Measurements from ENCODE around the gene DTNBP1. TPM values are rescaled to one million over a fixed set of nuclear protein-coding genes. Genes with fewer than 3 reads are reported as not detected.

Gene DTNBP1
- total RNA-seq, 1 donor from 2014 or later, result 15.1 TPM

DNA sequence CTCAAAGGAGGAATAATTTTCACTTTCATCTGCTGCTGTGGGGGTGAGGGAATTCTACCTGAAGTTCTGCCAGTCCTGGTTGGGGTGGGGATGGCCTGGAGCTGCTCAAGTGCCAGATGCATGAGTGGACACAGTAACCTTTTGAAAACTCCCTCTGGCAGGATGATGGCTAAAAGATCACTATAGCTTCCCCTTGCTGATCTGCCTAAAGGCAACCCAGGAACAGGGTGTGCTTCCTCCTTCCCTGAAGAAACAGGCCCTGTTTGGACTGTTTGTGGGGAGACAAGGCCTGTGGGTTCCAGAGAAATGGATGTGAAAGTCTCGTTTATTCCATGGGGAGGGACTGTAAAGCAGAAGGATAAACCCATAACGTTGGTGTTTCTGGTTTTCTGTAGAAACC, 176.9 kb downstream of the DTNBP1 start:
- Mint-ChIP-seq H3K4me3 (no peak overlapping the region), H3K9me3 (no peaks in the 10 kb centered on the region), H3K4me1 (peaks cover 40% of the 10 kb centered on the region), H3K27me3 (no peaks in the 10 kb centered on the region), H3K27ac (peak overlapping the region; percentile 39), H3K36me3 (ENCODE audit: low read depth) (peaks cover 30% of the 10 kb centered on the region)
- intact Hi-C loops (cut with micrococcal nuclease), result no loop called here
- no peak for DNase-seq

DNA sequence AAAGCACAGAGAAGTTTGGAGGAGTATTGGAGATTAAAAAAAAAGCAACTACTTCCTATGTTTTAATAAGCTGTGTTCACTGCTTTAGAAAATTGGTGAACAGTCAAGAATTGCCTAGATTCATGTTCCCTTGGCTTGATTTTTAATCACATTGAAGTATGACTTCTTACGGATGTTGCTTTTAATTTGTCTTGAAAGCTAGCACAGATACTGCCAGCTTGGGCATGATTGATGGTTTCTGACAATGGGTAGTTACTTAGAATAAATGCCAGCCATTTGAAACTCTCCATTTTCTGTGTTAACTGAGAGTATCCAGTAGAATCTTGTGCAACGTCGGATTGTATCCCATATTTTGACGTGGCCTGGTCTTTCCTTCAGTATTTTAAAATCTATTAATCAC, 178.0 kb downstream of the DTNBP1 start:
- Mint-ChIP-seq H3K4me3 (no peak overlapping the region), H3K27ac (no peak overlapping the region), H3K4me1 (peaks cover 40% of the 10 kb centered on the region), H3K36me3 (ENCODE audit: low read depth) (peaks cover 26% of the 10 kb centered on the region), H3K9me3 (no peaks in the 10 kb centered on the region), H3K27me3 (no peaks in the 10 kb centered on the region)
- intact Hi-C loops (cut with micrococcal nuclease), result no loop called here
- DNase-seq, result no peak

GRCh38 chr6:15484140-15484539, 178.7 kb downstream of the DTNBP1 start:
- DNase-seq, result no peak
- Mint-ChIP-seq H3K4me1 (peaks cover 37% of the 10 kb centered on the region), H3K27ac (peak overlapping the region; percentile 29), H3K9me3 (no peaks in the 10 kb centered on the region), H3K27me3 (no peaks in the 10 kb centered on the region), H3K4me3 (no peak overlapping the region), H3K36me3 (ENCODE audit: low read depth) (peaks cover 21% of the 10 kb centered on the region)
- intact Hi-C loops (cut with micrococcal nuclease), result no loop called here

DNA sequence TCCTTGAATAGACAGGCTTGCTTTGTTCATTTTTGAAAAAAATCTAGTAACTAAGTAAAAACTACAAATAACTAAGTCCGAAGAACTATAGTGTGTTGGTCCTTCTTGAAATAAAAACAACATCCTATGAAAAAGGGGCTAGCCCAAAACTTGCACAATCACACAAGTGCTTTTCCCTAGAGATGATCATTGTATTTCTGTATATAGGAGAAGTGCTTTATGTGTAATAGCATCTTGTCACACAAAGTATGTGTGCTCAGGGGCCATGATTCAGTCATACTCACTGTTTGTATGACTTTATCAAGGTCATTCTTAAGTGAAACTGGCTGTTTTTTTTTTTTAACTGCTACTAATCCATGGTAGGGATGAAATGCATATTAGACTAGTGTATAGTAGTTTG, 179.8 kb downstream of the DTNBP1 start:
- no peaks in the 10 kb centered on the region for H3K9me3 Mint-ChIP-seq
- peaks cover 15% of the 10 kb centered on the region for H3K36me3 Mint-ChIP-seq (ENCODE audit: low read depth)
- no peak overlapping the region for H3K4me3 Mint-ChIP-seq
- intact Hi-C loops (cut with micrococcal nuclease), result no loop called here
- no peak for DNase-seq
- H3K27ac Mint-ChIP-seq, result no peak overlapping the region
- H3K27me3 Mint-ChIP-seq, result no peaks in the 10 kb centered on the region
- peaks cover 36% of the 10 kb centered on the region for H3K4me1 Mint-ChIP-seq

- H3K9me3 Mint-ChIP-seq, result no peaks in the 10 kb centered on the region
- H3K27me3 Mint-ChIP-seq, result no peaks in the 10 kb centered on the region
- peaks cover 42% of the 10 kb centered on the region for H3K4me1 Mint-ChIP-seq
- DNase-seq, result no peak
- intact Hi-C loops (cut with micrococcal nuclease), result no loop called here
- H3K27ac Mint-ChIP-seq, result no peak overlapping the region
- peaks cover 12% of the 10 kb centered on the region for H3K36me3 Mint-ChIP-seq (ENCODE audit: low read depth)
- no peak overlapping the region for H3K4me3 Mint-ChIP-seq
Observed at GRCh38 chr6:15481390-15482291, 181.2 kb downstream of the DTNBP1 start.

DNA sequence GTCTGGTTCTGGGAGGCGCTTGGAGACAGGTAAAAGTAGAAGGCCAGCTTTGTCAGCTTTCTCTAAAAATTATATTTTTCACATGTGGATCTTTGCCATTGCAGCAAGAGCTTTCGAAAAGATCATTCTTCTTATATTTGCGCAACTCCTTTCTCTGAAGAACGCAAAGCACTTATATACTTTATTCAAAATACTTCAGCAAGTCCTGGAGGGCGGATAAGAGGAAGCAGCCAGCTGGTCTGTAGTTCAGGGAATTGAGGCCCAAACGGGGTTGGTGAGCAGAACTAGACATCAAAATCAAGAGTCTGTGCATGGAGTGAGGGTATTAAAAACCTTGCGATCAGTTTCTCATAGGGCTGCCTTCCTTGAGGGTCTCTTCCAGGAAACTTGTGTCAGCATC, 182.3 kb downstream of the DTNBP1 start:
- Mint-ChIP-seq H3K9me3 (no peaks in the 10 kb centered on the region), H3K4me3 (no peak overlapping the region), H3K27ac (no peak overlapping the region), H3K27me3 (no peaks in the 10 kb centered on the region), H3K36me3 (ENCODE audit: low read depth) (peaks cover 14% of the 10 kb centered on the region), H3K4me1 (peaks cover 40% of the 10 kb centered on the region)
- intact Hi-C loops (cut with micrococcal nuclease), result no loop called here
- DNase-seq, result no peak

DNA sequence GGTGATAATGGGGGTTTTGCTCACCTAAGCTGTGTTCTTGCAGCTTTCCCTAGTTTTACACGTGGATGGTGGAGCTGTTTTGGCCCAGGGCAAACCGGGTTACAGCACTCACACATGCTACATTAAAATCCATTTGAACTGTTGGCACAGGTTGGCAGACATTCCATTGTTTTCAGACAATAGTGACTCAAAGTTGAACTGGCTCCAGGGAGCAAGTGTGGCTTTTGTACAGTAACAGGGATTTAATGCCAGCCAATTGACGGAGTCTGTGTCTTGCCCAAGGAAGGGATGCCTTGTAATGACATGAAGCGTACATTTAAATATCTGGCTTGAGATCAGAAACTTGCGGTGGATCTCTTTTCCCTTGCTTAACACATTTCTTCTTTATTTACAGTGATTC, 183.1 kb downstream of the DTNBP1 start:
- Mint-ChIP-seq H3K4me3 (no peak overlapping the region), H3K4me1 (peaks cover 36% of the 10 kb centered on the region), H3K36me3 (ENCODE audit: low read depth) (peaks cover 19% of the 10 kb centered on the region), H3K9me3 (no peaks in the 10 kb centered on the region), H3K27ac (no peak overlapping the region), H3K27me3 (no peaks in the 10 kb centered on the region)
- intact Hi-C loops (cut with micrococcal nuclease), result no loop called here
- DNase-seq, result no peak

DNA sequence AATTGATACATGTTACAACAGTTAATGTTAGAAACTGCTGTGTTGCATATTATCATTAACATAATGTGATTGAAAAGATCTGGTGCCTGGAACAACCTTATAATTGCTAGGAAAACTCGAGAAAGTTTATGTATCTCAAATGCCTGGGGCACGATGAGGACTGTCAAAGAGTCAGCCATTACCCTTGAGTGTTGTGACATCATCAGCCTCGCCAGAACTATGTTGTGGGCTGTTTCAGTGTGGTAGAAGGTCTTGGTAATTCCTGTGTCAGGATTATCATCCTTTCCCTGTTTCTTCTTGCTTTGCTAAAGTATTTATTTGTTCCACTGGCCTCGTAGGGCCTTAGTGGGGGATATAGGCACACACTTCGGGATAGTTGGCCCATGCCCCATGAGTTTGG, 185.1 kb downstream of the DTNBP1 start:
- Mint-ChIP-seq H3K36me3 (ENCODE audit: low read depth) (peaks cover 36% of the 10 kb centered on the region), H3K9me3 (no peaks in the 10 kb centered on the region), H3K27me3 (no peaks in the 10 kb centered on the region), H3K4me3 (no peak overlapping the region), H3K27ac (no peak overlapping the region), H3K4me1 (peaks cover 34% of the 10 kb centered on the region)
- intact Hi-C loops (cut with micrococcal nuclease), result no loop called here
- DNase-seq, result no peak

GRCh38 chr6:15476631-15477380, 186.0 kb downstream of the DTNBP1 start:
- intact Hi-C loops (cut with micrococcal nuclease), result no loop called here
- peak overlapping the region; percentile 35 for H3K27ac Mint-ChIP-seq
- H3K27me3 Mint-ChIP-seq, result no peaks in the 10 kb centered on the region
- no peak overlapping the region for H3K4me3 Mint-ChIP-seq
- H3K36me3 Mint-ChIP-seq (ENCODE audit: low read depth), result peaks cover 44% of the 10 kb centered on the region
- DNase-seq, result no peak
- H3K9me3 Mint-ChIP-seq, result no peaks in the 10 kb centered on the region
- H3K4me1 Mint-ChIP-seq, result peaks cover 39% of the 10 kb centered on the region

DNA sequence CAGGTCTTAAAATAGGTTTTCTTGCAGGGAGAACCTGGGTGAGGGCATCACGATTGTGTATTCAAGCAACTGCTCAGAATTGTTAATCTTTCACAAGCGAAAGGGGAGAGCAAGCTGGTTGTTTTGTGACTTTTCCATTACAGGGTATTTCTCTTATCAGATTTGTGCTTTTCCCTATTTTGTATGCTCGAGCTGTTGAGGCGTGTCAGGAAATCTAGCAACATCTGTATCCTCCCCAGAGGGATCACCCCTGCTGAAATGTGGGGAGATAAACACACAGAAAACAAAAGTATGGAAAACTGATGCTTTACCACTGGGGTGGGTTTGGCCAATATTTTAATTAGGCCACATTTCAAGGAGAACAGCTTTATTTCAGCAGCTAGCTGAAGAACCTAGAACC, 187.0 kb downstream of the DTNBP1 start:
- Mint-ChIP-seq H3K9me3 (no peaks in the 10 kb centered on the region), H3K27ac (no peak overlapping the region), H3K27me3 (no peaks in the 10 kb centered on the region), H3K4me1 (peaks cover 29% of the 10 kb centered on the region), H3K36me3 (ENCODE audit: low read depth) (peaks cover 40% of the 10 kb centered on the region), H3K4me3 (no peak overlapping the region)
- no peak for DNase-seq
- intact Hi-C loops (cut with micrococcal nuclease), result no loop called here

DNA sequence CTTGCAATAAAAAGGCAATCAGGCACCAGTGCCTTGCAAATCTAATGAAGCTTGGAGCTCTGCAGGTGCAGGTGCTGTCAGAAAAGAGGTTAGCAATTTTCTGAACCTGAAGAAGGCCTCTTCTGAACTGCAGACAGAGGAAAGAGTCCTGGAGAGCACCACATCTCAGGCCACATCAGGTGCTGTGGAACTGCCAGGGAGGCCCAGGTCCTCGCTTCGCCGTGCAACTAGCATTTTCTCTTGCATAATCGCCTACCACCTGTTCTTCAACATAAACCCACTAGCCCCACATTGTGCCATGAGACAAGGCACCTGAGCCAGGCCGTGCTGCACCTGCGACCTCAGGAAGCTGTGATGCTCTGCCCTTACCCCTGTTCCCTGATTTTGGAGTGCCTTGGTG, 187.6 kb downstream of the DTNBP1 start:
- Mint-ChIP-seq H3K4me1 (peaks cover 26% of the 10 kb centered on the region), H3K27me3 (no peaks in the 10 kb centered on the region), H3K27ac (no peak overlapping the region), H3K36me3 (ENCODE audit: low read depth) (peaks cover 40% of the 10 kb centered on the region), H3K9me3 (no peaks in the 10 kb centered on the region), H3K4me3 (no peak overlapping the region)
- no peak for DNase-seq
- intact Hi-C loops (cut with micrococcal nuclease), result no loop called here

- Mint-ChIP-seq H3K9me3 (no peaks in the 10 kb centered on the region), H3K27me3 (no peaks in the 10 kb centered on the region), H3K4me1 (peaks cover 20% of the 10 kb centered on the region), H3K36me3 (ENCODE audit: low read depth) (peaks cover 40% of the 10 kb centered on the region), H3K27ac (no peak overlapping the region), H3K4me3 (no peak overlapping the region)
- DNase-seq, result no peak
- intact Hi-C loops (cut with micrococcal nuclease), result no loop called here
Observed at GRCh38 chr6:15474196-15474595, 188.6 kb downstream of the DTNBP1 start.

DNA sequence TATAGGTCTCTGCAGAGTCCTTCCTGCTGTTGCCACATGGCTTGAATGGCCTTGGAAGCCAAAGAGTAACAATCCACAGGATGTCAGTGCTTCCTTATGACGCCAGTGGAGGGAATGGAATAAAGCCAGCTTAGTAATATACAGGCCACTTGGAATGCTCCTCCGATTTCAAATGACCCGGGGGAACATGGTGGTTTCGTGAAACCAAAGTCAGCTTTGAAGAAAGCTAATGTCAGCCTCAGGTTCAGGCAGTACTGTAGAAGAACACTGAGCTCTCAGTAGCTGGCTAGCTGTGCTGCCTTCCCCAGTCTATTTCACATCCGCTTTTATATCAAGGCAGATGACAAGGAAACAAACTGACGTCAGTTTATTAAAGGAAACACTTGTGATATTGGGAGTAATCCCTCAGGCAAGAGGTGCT, 189.1 kb downstream of the DTNBP1 start:
- no peak overlapping the region for H3K4me3 Mint-ChIP-seq
- H3K4me1 Mint-ChIP-seq, result peaks cover 18% of the 10 kb centered on the region
- intact Hi-C loops (cut with micrococcal nuclease), result no loop called here
- peaks cover 42% of the 10 kb centered on the region for H3K36me3 Mint-ChIP-seq (ENCODE audit: low read depth)
- DNase-seq, result no peak
- no peaks in the 10 kb centered on the region for H3K27me3 Mint-ChIP-seq
- H3K27ac Mint-ChIP-seq, result no peak overlapping the region
- H3K9me3 Mint-ChIP-seq, result no peaks in the 10 kb centered on the region

GRCh38 chr6:15473174-15473573, 189.7 kb downstream of the DTNBP1 start:
- intact Hi-C loops (cut with micrococcal nuclease), result no loop called here
- Mint-ChIP-seq H3K27ac (no peak overlapping the region), H3K36me3 (ENCODE audit: low read depth) (peaks cover 48% of the 10 kb centered on the region), H3K9me3 (no peaks in the 10 kb centered on the region), H3K4me3 (no peak overlapping the region), H3K4me1 (peaks cover 19% of the 10 kb centered on the region), H3K27me3 (no peaks in the 10 kb centered on the region)
- DNase-seq, result no peak

All from activated CD4-positive, alpha-beta T cell treated with anti-CD3 and anti-CD28 coated beads, Interleukin-2, amount 10 ng/mL, durations not matched to agents 24 days and 14 days (primary cell).